Gastrocnemius medialis (tissue), 4 donors: ENCODE measurements around the gene TSPAN11. TPM values are rescaled to one million over a fixed set of nuclear protein-coding genes. Genes with fewer than 3 reads are reported as not detected.

ENCODE experiments used
- ATAC-seq, 2 donors: fragments of 150-250 bp; one replicate each; pipeline ENCODE4 v1.9.1; 2016
- DNase-seq, 2 donors: peaks; one replicate each; pipeline ENCODE4 v3.0.0-alpha.2; 2019
- H3K27ac ChIP-seq, 4 donors: fragments of 200-600 bp; sonication (generic); 1 replicate in 1 of 4; 2 replicates in 3 of 4; pipeline ENCODE4 v1.5.1; 2016 to 2018; ENCODE audit warnings: mild to moderate bottlenecking in 2 of 4, moderate library complexity in 1 of 4
- H3K27me3 ChIP-seq, 3 donors: fragments of 200-600 bp; sonication (generic) in 2 of 3; 1 replicate in 1 of 3; 2 replicates in 2 of 3; pipeline versions ENCODE4 v1.5.1 to v1.6.0; 2016 to 2019; ENCODE audit warnings: mild to moderate bottlenecking in 1 of 3, moderate library complexity in 1 of 3
- H3K36me3 ChIP-seq, 2 donors: fragments of 200-600 bp; sonication (generic) in 1 of 2; one replicate each; pipeline ENCODE4 v1.5.1; 2017 to 2018
- H3K4me1 ChIP-seq, 2 donors: fragments of 200-600 bp; sonication (generic) in 1 of 2; one replicate each; pipeline ENCODE4 v1.5.1; 2016 to 2017; ENCODE audit warnings: mild to moderate bottlenecking in 2 of 2
- H3K4me3 ChIP-seq, 4 donors: fragments of 200-600 bp; sonication (generic) in 3 of 4; 1 replicate in 1 of 4; 2 replicates in 3 of 4; pipeline ENCODE4 v1.5.1; 2016 to 2019; ENCODE audit warnings: mild to moderate bottlenecking in 2 of 4
- H3K9me3 ChIP-seq, 3 donors: fragments of 200-600 bp; sonication (generic) in 2 of 3; 1 replicate in 1 of 3; 2 replicates in 2 of 3; pipeline ENCODE4 v1.5.1; 2016 to 2019
- POLR2A ChIP-seq, 2 donors: fragments of 450-650 bp; IDR thresholded peaks; one replicate each; pipeline ENCODE4 v1.6.1; 2017; ENCODE audit warnings: antibody characterized with exemption in 2 of 2, mild to moderate bottlenecking in 2 of 2, moderate library complexity in 2 of 2
- in situ Hi-C, 4 donors: fragments of 200-750 bp; cut with MboI; loops; one replicate each; pipeline versions ENCODE4 v1.15.0 to v1.8.0; 2017; ENCODE audit warnings: low sequenced_read_pairs in 4 of 4
- intact Hi-C: fragments of 100-400 bp; cut with DNase I; formaldehyde crosslinking; loops from one replicate; pipeline ENCODE4 v1.15.1; 2023; ENCODE audit warnings: low total_unique reads
- total RNA-seq, 4 donors: library from RNA; depleted of rRNA; stranded (reverse); fragments of >200 nt; gene quantifications; one replicate each; pipeline versions ENCODE4 v1.1.0 to v1.2.3, GENCODE V29; 2016
- TF ChIP-seq, protein P1 (sequence below), 5 experiments: fragments of 450-650 bp in 3 of 5; fragments of 200-600 bp in 2 of 5; sonication (generic) in 2 of 5; IDR thresholded peaks in 4 of 5; conservative IDR thresholded peaks in 1 of 5; 1 replicate in 4 of 5; 2 replicates in 1 of 5; pipeline ENCODE4 v1.5.1; 2016 to 2019; ENCODE audit warnings: antibody characterized with exemption in 5 of 5, mild to moderate bottlenecking in 3 of 5, moderate library complexity in 3 of 5

Gene TSPAN11
- total RNA-seq, 4 donors from 2014 or later: 0.05 to 0.16 (median 0.07) TPM; not detected in 1

DNA sequence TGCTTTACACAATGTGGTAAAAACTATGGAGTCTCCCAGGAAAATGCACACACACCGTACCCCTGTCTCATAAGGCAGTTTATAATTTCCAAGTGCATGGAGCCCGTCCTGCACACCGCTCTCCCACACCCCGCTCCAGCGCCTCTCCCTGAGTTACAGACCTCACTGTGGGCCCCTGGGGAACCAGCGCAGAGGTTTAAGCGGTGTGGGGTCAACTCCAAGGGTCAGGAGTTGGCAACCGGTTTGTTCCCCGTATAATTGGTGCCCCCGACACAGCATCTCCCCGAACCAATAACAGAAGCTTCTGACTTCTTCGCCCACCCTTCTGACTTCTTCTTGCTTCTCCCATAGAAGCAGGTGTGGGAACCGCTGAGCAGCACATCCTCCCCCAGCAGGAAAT, 88.7 kb downstream of the TSPAN11 start:
- Histone ChIP-seq H3K9me3 (no peaks in the 10 kb centered on the region), H3K27ac (no peak overlapping the region), H3K4me1 (no peaks in the 10 kb centered on the region), H3K36me3 (no peaks in the 10 kb centered on the region), H3K4me3 (no peak overlapping the region), H3K27me3 (no peaks in the 10 kb centered on the region)
- TF ChIP-seq, protein P1, sequence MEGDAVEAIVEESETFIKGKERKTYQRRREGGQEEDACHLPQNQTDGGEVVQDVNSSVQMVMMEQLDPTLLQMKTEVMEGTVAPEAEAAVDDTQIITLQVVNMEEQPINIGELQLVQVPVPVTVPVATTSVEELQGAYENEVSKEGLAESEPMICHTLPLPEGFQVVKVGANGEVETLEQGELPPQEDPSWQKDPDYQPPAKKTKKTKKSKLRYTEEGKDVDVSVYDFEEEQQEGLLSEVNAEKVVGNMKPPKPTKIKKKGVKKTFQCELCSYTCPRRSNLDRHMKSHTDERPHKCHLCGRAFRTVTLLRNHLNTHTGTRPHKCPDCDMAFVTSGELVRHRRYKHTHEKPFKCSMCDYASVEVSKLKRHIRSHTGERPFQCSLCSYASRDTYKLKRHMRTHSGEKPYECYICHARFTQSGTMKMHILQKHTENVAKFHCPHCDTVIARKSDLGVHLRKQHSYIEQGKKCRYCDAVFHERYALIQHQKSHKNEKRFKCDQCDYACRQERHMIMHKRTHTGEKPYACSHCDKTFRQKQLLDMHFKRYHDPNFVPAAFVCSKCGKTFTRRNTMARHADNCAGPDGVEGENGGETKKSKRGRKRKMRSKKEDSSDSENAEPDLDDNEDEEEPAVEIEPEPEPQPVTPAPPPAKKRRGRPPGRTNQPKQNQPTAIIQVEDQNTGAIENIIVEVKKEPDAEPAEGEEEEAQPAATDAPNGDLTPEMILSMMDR (IDR thresholded peaks at IDR 0.05 in 4 of 5, conservative IDR thresholded peaks at IDR 0.05 in 1 of 5): no peak
- TF ChIP-seq POLR2A (IDR thresholded peaks at IDR 0.05): no peak
- DNase-seq (no peak), ATAC-seq (no peak)
- in situ Hi-C loops: no loop called here
- intact Hi-C loops: no loop called here

DNA sequence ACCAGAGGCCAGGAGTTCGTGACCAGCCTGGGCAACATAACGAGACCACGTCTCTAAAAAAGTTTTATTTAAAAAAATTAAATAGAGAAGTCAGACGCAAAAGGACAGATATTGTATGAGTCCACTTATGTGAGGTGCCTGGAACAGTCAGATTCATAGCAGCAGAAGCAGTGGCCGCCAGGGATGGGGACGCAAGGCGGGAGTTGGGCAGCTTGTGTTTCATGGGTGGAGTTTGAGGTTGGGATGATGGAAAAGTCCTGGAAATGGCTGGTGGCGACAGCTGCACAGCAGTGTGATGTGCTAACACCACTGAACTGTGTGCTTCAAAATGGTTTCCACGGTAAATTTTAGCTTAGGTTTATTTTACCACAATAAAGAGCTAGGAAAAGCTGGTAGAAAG, 89.5 kb downstream of the TSPAN11 start:
- Histone ChIP-seq H3K4me3 (no peak overlapping the region), H3K27ac (no peak overlapping the region), H3K36me3 (no peaks in the 10 kb centered on the region), H3K27me3 (no peaks in the 10 kb centered on the region), H3K9me3 (no peaks in the 10 kb centered on the region), H3K4me1 (no peaks in the 10 kb centered on the region)
- no peak for TF ChIP-seq POLR2A (IDR thresholded peaks at IDR 0.05)
- TF ChIP-seq, protein P1 (IDR thresholded peaks at IDR 0.05 in 4 of 5, conservative IDR thresholded peaks at IDR 0.05 in 1 of 5): no peak
- in situ Hi-C loops: no loop called here
- no peak for ATAC-seq
- no peak for DNase-seq
- intact Hi-C loops: no loop called here

DNA sequence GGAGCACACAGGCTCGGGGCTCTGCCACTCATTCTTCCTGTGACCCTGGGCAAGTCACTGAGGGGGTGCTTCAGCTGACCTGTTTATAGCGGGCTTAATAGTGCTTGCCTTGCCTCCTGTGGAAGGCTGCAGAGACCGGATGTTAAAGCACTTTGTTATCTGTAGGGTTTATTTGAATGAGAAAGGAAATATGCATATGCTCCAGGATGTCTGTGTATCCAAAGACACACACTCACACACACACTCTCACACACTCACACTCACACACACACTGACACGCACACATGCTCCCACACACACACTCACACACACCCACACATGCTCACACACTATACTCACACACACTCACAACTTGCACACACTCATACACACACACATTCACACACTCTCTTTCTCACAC, 91.0 kb downstream of the TSPAN11 start:
- no peaks in the 10 kb centered on the region for H3K9me3 ChIP-seq
- TF ChIP-seq, protein P1 (IDR thresholded peaks at IDR 0.05 in 4 of 5, conservative IDR thresholded peaks at IDR 0.05 in 1 of 5): no peak
- no peak for TF ChIP-seq POLR2A (IDR thresholded peaks at IDR 0.05)
- in situ Hi-C loops (no loop called here), intact Hi-C loops (no loop called here)
- no peaks in the 10 kb centered on the region for H3K36me3 ChIP-seq
- DNase-seq (no peak), ATAC-seq (no peak)
- H3K4me1 ChIP-seq: no peaks in the 10 kb centered on the region
- no peak overlapping the region for H3K4me3 ChIP-seq
- no peak overlapping the region for H3K27ac ChIP-seq
- H3K27me3 ChIP-seq: no peaks in the 10 kb centered on the region

DNA sequence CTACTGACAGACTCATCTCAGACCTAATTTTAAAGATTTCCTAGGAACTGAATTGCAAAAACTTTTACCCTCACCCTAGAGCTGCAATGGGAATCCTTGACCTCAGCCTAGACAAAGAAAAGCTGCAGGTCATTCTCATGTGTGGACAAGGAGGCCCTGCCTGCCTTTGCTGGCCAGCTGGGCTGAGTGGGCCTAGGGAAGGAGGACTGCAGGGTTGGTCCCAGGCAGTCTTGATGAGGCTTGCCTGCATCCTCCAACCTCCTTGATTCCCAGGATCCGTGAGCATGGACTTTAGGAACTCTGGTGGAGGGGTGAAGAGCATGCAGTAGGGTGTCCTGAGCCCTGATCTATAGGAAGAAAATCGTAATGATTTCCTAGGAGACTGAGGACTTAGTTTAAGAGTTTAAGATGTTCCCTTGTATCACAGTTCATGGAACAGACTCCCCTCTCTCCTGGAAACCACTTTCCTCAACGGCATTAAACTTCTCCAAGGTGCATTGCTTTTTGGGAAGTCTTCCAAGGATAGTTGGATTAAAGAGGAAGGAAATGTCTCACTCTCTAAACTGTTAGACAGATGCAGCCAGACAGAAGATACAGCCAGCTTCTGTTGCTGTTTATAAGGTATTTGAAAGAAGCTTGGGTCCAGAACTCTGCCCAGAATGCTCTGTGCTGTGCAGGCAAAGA, 91.7 kb downstream of the TSPAN11 start:
- no peaks in the 10 kb centered on the region for H3K36me3 ChIP-seq
- in situ Hi-C loops: no loop called here
- TF ChIP-seq, protein P1 (IDR thresholded peaks at IDR 0.05 in 4 of 5, conservative IDR thresholded peaks at IDR 0.05 in 1 of 5): no peak
- no peak for TF ChIP-seq POLR2A (IDR thresholded peaks at IDR 0.05)
- no peaks in the 10 kb centered on the region for H3K27me3 ChIP-seq
- H3K4me3 ChIP-seq: no peak overlapping the region
- DNase-seq (no peak), ATAC-seq (no peak)
- H3K27ac ChIP-seq: no peak overlapping the region
- intact Hi-C loops: no loop called here
- H3K9me3 ChIP-seq: no peaks in the 10 kb centered on the region
- no peaks in the 10 kb centered on the region for H3K4me1 ChIP-seq
